SK-N-MC (cell line): ENCODE measurements around the gene C3orf33.
A peak's percentile ranks its signal among the peaks of the same experiment; 100 is the strongest.

Experiments used
- DNase-seq: peaks from one replicate; pipeline ENCODE4 v3.0.0-alpha.2; 2011; ENCODE audit warnings: low read depth, low spot score
- H3K27ac ChIP-seq: fragments of 200-600 bp; sonication (generic); 2 replicates; pipeline ENCODE4 v1.5.1; 2016; ENCODE audit warnings: mixed run types
- H3K36me3 ChIP-seq: fragments of 200-600 bp; sonication (generic); 2 replicates; pipeline ENCODE4 v1.6.1; 2017; ENCODE audit warnings: antibody characterized with exemption, low read length, mixed read lengths; ENCODE audit not compliant: insufficient read depth
- H3K4me3 ChIP-seq: fragments of 200-600 bp; sonication (generic); 2 replicates; pipeline ENCODE4 v1.5.1; 2016
- H3K9ac ChIP-seq: fragments of 200-600 bp; sonication (generic); 2 replicates; pipeline ENCODE4 v1.8.0; 2017; ENCODE audit warnings: mixed run types, mixed read lengths; ENCODE audit not compliant: insufficient read length
- H3K9me3 ChIP-seq: fragments of 200-600 bp; sonication (generic); 2 replicates; pipeline ENCODE4 v1.6.1; 2017; ENCODE audit warnings: low read depth, mild to moderate bottlenecking, antibody characterized with exemption, low read length, moderate library complexity, mixed read lengths
- EZH2 ChIP-seq: fragments of 200-600 bp; sonication (generic); IDR thresholded peaks from one replicate; pipeline ENCODE4 v1.6.1; 2017; ENCODE audit warnings: antibody characterized with exemption
- FOXP2 ChIP-seq: optimal IDR thresholded peaks from 2 replicates; pipeline ENCODE3; 2011; ENCODE audit warnings: mild to moderate bottlenecking, moderate library complexity; ENCODE audit not compliant: insufficient read depth; ENCODE audit errors: extremely low read length, control extremely low read depth
- POLR2AphosphoS5 ChIP-seq: IDR thresholded peaks from 2 replicates; pipeline ENCODE4 v1.6.1; 2012; ENCODE audit warnings: mild to moderate bottlenecking, low read depth, low read length, borderline replicate concordance

C3orf33 gene

DNA sequence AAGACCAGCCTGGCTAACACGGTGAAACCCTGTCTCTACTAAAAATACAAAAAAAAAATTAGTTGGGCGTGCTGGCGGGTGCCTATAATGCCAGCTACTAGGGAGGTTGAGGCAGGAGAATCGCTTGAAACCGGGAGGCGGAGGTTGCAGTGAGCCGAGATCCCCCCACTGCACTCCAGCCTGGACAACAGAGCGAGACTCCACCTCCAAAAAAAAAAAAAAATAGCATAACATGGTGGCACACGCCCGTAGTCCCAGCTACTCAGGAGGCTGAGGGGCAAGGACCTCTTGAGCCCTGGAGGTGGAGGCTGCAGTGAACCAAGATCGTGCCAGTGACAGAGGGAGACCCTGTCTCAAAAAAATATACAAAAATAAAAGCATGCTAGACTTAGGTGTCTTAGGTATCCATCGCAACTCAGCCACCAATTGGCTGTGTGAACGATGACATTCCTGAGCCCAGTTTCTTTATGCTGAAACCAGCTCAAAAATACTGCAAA is 67.5 kb downstream of the C3orf33 start:
- Histone ChIP-seq H3K9me3 (no peaks in the 10 kb centered on the region), H3K36me3 (no peaks in the 10 kb centered on the region), H3K4me3 (no peak overlapping the region), H3K9ac (no peak overlapping the region), H3K27ac (no peak overlapping the region)
- DNase-seq = no peak
- TF ChIP-seq EZH2 = no peak

DNA sequence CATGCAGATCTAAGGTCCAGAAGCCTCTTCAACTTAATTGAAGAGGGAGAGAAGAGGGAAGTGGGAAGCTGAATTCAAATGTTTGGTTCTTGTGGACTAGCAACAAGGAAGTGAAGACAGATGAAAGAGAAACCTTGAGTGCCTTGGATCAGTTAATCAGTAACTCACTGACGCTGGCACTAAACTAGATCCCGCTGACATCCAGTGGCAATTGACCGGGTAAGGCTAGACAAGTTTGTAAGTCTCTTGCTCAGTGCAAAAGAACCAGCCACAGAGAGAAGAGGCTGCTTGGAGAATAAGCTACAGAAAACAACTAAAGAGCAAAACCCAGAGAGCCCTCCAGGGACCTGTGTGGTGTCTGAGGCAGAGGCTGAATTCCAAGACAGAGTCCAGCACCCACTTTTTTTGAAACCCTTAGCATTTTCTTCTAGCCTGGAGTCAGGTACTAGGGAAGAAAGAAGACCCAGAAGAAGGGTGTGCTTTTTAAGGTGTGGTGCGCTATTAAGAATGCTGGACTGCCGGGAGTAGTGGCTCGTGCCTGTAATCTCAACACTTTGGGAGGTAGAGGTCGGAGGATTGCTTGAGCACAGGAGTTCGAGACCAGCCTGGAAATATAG is 68.1 kb downstream of the C3orf33 start:
- no peak overlapping the region for H3K27ac ChIP-seq
- H3K9me3 ChIP-seq = no peaks in the 10 kb centered on the region
- H3K9ac ChIP-seq = peak overlapping the region; percentile 21
- DNase-seq = no peak
- TF ChIP-seq EZH2 (no peak), FOXP2 (no peak), POLR2AphosphoS5 (no peak)
- no peak overlapping the region for H3K4me3 ChIP-seq
- H3K36me3 ChIP-seq = no peaks in the 10 kb centered on the region

DNA sequence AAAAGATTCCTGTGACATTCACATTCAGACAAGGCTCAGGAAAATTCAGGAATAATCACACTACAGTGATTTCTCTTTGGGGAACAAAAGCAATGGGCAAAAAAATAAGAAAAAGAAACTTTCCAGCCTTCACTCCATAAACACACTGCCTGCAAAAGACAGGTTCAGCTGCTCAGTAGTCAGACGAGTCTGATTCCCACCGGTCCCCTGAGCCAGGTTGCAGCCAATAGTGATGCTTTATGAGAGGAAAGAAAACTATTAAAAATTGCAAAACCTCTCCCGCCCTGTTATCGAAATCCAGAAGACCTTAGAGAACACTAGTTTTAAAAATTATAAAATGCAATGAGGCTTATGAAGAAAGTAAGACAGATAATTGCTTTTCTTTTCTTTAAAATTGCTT is 69.7 kb downstream of the C3orf33 start:
- Histone ChIP-seq H3K27ac (no peak overlapping the region), H3K36me3 (no peaks in the 10 kb centered on the region), H3K9me3 (no peaks in the 10 kb centered on the region), H3K9ac (no peak overlapping the region), H3K4me3 (no peak overlapping the region)
- TF ChIP-seq FOXP2 (no peak), EZH2 (no peak), POLR2AphosphoS5 (no peak)
- no peak for DNase-seq

DNA sequence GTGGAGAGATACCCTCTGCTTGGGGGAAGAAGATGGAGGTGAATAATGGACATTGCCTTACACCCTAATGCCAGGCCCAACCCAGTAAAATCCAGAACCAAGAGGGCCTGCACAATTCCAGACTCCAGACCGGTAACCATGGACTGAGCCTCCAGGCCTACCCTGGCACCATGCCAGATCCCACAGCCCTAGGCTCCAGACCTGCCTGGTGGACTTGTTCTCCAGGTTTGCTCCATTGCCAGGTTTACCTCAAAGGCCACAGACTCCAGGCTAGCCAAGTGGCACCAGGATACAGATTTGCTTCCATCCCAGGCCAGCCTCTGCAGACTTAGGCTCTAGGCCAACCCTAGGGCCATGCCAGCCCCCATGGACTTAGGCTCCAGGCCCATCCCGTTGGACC is 75.2 kb downstream of the C3orf33 start:
- no peak for TF ChIP-seq EZH2
- no peak overlapping the region for H3K27ac ChIP-seq
- DNase-seq = no peak

DNA sequence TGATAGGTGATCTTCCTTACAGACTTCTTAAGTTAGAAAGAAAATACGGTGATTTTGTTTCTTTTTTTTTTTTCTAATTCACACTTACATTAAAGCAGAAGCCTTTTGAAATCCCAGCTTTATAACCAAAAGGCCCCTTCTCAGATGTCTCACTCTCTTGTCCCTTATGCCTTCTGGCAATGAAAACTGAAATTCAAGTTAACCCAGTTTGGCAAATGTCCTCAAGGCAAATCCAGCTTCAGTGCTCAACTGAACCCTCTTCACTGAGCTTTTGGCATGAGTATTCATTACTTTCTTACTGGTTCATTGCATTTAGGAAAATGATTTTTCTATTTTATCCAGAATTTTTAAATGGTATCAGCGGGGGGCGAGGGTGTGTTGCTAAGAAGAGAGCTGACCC is 78.2 kb downstream of the C3orf33 start:
- DNase-seq = no peak

More for the DNA sequence above, 75.2 kb downstream of the C3orf33 start:
- no peak overlapping the region for H3K4me3 ChIP-seq
- no peak overlapping the region for H3K9ac ChIP-seq
- H3K36me3 ChIP-seq = no peaks in the 10 kb centered on the region
- no peaks in the 10 kb centered on the region for H3K9me3 ChIP-seq

DNA sequence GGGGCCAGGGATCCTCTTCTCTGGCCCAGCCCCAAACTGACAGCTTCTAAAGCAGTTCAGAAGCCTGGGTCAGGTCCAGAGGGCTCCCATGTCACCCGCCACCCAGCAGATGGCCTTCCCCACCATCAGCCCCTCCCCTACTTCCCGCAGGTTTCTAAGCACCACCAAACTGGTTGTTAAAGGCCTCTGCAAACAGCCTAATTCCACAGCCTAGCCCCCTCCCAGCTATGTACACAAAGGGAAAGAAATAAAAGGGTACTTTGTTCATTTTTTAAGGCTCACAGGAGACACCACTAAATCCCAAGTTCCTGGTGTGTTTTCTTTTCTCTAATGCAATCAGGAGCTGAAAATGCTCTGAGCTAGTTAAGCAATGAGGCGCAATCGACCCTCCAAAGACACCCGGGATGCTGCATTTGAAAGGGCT is 91.8 kb downstream of the C3orf33 start:
- Histone ChIP-seq H3K27ac (no peak overlapping the region), H3K9me3 (no peaks in the 10 kb centered on the region), H3K9ac (no peak overlapping the region), H3K4me3 (no peak overlapping the region), H3K36me3 (no peaks in the 10 kb centered on the region)
- DNase-seq = no peak
- no peak for TF ChIP-seq POLR2AphosphoS5

More for the DNA sequence above, 78.2 kb downstream of the C3orf33 start:
- no peak overlapping the region for H3K9ac ChIP-seq
- no peak overlapping the region for H3K4me3 ChIP-seq
- H3K27ac ChIP-seq = no peak overlapping the region
- no peaks in the 10 kb centered on the region for H3K9me3 ChIP-seq
- H3K36me3 ChIP-seq = no peaks in the 10 kb centered on the region
- TF ChIP-seq FOXP2 = no peak
- no peak for TF ChIP-seq EZH2
- TF ChIP-seq POLR2AphosphoS5 = no peak
